Activated CD4-positive, alpha-beta T cell treated with anti-CD3 and anti-CD28 coated beads for 36 hours (primary cell): ENCODE data around the gene CHRND. TPM values are rescaled to one million over a fixed set of nuclear protein-coding genes. Genes with fewer than 3 reads are reported as not detected.
A peak's percentile ranks its signal among the peaks of the same experiment; 100 is the strongest.
"Not testable (repeated sequence)": the region's sequence is repeated elsewhere in the genome, so short reads cannot be mapped to it uniquely, and the experiment has no call there.

Experiments
- ATAC-seq: fragments of 200-7000 bp; cut with Tn5 transposase; one replicate; pipeline ENCODE4 v1.10.0; 2021; ENCODE audit warnings: mild to moderate bottlenecking, moderate library complexity
- CTCF ChIA-PET: fragments of 350-600 bp; sonication (Branson Sonifier 250); formaldehyde crosslinking; loops from one replicate; lab custom pipeline; 2021; ENCODE audit warnings: antibody characterized with exemption; lab: Charles Lee
- POLR2A ChIA-PET: fragments of 350-600 bp; sonication (Branson Sonifier 250); formaldehyde crosslinking; loops from one replicate; lab custom pipeline; 2021; ENCODE audit warnings: antibody characterized with exemption, inconsistent platforms; lab: Charles Lee
- DNase-seq: peaks from one replicate; pipeline ENCODE4 v3.0.0-alpha.2; 2020
- H3K27ac Mint-ChIP-seq: one replicate; pipeline ENCODE4 v1.8.0; 2021; ENCODE audit warnings: mixed read lengths
- H3K27me3 Mint-ChIP-seq: one replicate; pipeline ENCODE4 v1.8.0; 2021; ENCODE audit warnings: mixed read lengths
- H3K36me3 Mint-ChIP-seq: one replicate; pipeline ENCODE4 v1.8.0; 2021; ENCODE audit warnings: low read depth, mixed read lengths
- H3K4me1 Mint-ChIP-seq: one replicate; pipeline ENCODE4 v1.8.0; 2021; ENCODE audit warnings: mixed read lengths
- H3K4me3 Mint-ChIP-seq: one replicate; pipeline ENCODE4 v1.8.0; 2021; ENCODE audit warnings: mild to moderate bottlenecking, moderate library complexity, mixed read lengths
- H3K9me3 Mint-ChIP-seq: one replicate; pipeline ENCODE4 v1.8.0; 2021; ENCODE audit warnings: low read depth, mixed read lengths
- intact Hi-C, 2 experiments: fragments of 100-400 bp; cut with DNase I in 1 of 2; cut with micrococcal nuclease in 1 of 2; formaldehyde crosslinking; loops; one replicate each; pipeline versions ENCODE4 v1.14.2 to v1.15.1; 2022 to 2024; cut with DNase I, micrococcal nuclease
- total RNA-seq, 2 experiments: library from RNA; stranded (reverse); gene quantifications; one replicate each; pipeline ENCODE4 v1.2.3, GENCODE V29; 2021

CHRND gene
- total RNA-seq, 2 experiments from 2014 or later: not detected

GRCh38 chr2:232523682-232524597 is 2.0 kb upstream of the CHRND start:
- CTCF ChIA-PET: interaction anchor here (0.6 to 1.4 kb wide), 7 partner anchors 15 to 1137 kb away, joined by 3 to 7 read pairs (median 4); no protein-coding TSS in a partner anchor
- ATAC-seq: peak; percentile 69

GRCh38 chr2:232524771-232525170 is 1.2 kb upstream of the CHRND start:
- ATAC-seq: no peak
- peaks cover 31% of the 10 kb centered on the region for H3K27me3 Mint-ChIP-seq
- intact Hi-C loops: loop anchor here (5.0 kb wide), 3 partner anchors 182 to 617 kb away; partner anchors contain the start of gene NPPC (in 1 of the 2)
- CTCF ChIA-PET: interaction anchor here (0.7 to 1.4 kb wide), 3 partner anchors 14 to 24 kb away, joined by 3 to 7 read pairs (median 4); no protein-coding TSS in a partner anchor
- DNase-seq: no peak
- no peak overlapping the region for H3K27ac Mint-ChIP-seq
- no peaks in the 10 kb centered on the region for H3K9me3 Mint-ChIP-seq
- POLR2A ChIA-PET: no interaction called here
- H3K36me3 Mint-ChIP-seq: no peaks in the 10 kb centered on the region
- H3K4me3 Mint-ChIP-seq: no peak overlapping the region
- H3K4me1 Mint-ChIP-seq: peaks cover 17% of the 10 kb centered on the region

More at GRCh38 chr2:232523682-232524597, 2.0 kb upstream of the CHRND start:
- no peaks in the 10 kb centered on the region for H3K36me3 Mint-ChIP-seq
- H3K4me3 Mint-ChIP-seq: no peak overlapping the region
- H3K4me1 Mint-ChIP-seq: peaks cover 13% of the 10 kb centered on the region
- H3K27me3 Mint-ChIP-seq: peaks cover 33% of the 10 kb centered on the region
- POLR2A ChIA-PET: no interaction called here
- no peak overlapping the region for H3K27ac Mint-ChIP-seq
- DNase-seq: peak; percentile 66
- H3K9me3 Mint-ChIP-seq: no peaks in the 10 kb centered on the region
- intact Hi-C loops: loop anchor here (5.0 kb wide), 3 partner anchors 182 to 617 kb away; partner anchors contain the start of gene NPPC (in 1 of the 2)

DNA sequence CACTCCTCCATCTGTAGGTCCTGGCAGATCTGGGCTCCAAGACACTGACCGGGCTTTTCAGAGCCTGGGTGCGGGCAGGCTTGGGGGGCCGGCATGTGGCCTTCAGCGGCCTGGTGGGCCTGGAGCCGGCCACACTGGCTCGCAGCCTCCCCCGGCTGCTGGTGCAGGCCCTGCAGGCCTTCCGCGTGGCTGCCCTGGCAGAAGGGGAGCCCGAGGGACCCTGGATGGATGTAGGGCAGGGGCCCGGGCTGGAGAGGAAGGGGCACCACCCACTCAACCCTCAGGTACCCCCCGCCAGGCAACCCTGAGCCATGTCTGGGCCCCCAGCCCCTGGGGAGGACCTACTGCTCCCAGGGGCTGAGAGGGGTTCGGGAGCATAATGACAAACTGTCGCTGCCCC is 761 bp upstream of the CHRND start:
- H3K4me3 Mint-ChIP-seq: no peak overlapping the region
- H3K36me3 Mint-ChIP-seq: no peaks in the 10 kb centered on the region
- no peaks in the 10 kb centered on the region for H3K9me3 Mint-ChIP-seq
- no peak for ATAC-seq
- H3K4me1 Mint-ChIP-seq: peaks cover 17% of the 10 kb centered on the region
- CTCF ChIA-PET: no interaction called here
- intact Hi-C loops: no loop called here
- H3K27ac Mint-ChIP-seq: no peak overlapping the region
- DNase-seq: no peak
- peaks cover 31% of the 10 kb centered on the region for H3K27me3 Mint-ChIP-seq
- POLR2A ChIA-PET: no interaction called here

DNA sequence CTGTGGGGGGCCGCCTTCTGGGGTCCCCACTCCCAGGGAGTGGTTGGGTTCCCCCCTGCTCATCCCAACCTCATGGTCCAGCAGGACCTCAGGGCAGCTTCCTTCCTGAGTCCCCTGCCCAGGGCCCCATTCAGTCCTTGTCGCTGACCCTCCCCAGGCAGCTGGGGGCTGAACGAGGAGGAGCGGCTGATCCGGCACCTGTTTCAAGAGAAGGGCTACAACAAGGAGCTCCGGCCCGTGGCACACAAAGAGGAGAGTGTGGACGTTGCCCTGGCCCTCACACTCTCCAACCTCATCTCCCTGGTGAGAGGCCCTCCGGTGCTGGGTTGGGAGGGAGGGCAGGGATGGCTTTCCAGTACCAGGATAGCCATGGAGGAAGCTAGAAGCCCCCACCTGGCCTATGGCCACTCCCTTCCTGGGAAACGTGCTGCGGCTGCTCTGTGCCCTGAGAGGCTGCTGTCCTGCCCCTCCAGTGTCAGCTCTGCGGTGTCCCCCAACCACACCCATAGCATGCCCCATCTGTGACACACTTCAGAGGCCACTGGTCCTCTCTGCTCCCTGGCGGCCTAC is 497 bp downstream of the CHRND start:
- H3K9me3 Mint-ChIP-seq: no peaks in the 10 kb centered on the region
- H3K4me1 Mint-ChIP-seq: peaks cover 16% of the 10 kb centered on the region
- CTCF ChIA-PET: interaction anchor here (0.7 kb wide), 1 partner anchor 87 kb away, joined by 3 read pairs; no protein-coding TSS in a partner anchor
- POLR2A ChIA-PET: no interaction called here
- DNase-seq: no peak
- no peaks in the 10 kb centered on the region for H3K36me3 Mint-ChIP-seq
- no peak overlapping the region for H3K27ac Mint-ChIP-seq
- no peak overlapping the region for H3K4me3 Mint-ChIP-seq
- intact Hi-C loops: no loop called here
- peaks cover 28% of the 10 kb centered on the region for H3K27me3 Mint-ChIP-seq
- ATAC-seq: no peak

DNA sequence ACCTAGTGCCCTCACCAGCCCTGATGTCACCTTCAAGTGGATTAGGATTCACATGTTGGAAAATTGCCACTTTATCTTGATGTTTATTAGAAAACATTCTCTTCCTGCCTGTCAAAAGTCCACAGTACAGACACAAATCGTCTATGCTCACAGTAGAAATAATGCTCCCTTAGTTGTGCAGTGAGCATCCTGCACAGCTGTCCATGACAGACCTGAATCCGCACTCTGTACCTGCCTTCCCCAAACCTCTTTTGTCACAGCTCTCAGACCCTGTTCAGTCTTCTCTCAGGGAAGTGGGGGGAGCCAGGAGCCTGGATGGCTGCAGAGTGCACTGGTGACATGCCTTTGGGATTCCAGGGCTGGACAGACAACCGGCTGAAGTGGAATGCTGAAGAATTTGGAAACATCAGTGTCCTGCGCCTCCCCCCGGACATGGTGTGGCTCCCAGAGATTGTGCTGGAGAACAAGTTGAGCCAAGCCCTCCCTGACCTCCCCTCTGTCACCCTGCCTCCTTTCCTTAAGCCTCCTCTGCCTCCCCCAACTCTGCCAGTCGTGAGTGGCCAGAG is 2.0 kb downstream of the CHRND start:
- Mint-ChIP-seq H3K36me3 (no peaks in the 10 kb centered on the region), H3K4me1 (peaks cover 15% of the 10 kb centered on the region), H3K4me3 (no peak overlapping the region), H3K27me3 (peaks cover 28% of the 10 kb centered on the region), H3K9me3 (no peaks in the 10 kb centered on the region), H3K27ac (no peak overlapping the region)
- ATAC-seq: no peak
- POLR2A ChIA-PET: no interaction called here
- DNase-seq: no peak
- CTCF ChIA-PET: no interaction called here
- intact Hi-C loops: no loop called here

DNA sequence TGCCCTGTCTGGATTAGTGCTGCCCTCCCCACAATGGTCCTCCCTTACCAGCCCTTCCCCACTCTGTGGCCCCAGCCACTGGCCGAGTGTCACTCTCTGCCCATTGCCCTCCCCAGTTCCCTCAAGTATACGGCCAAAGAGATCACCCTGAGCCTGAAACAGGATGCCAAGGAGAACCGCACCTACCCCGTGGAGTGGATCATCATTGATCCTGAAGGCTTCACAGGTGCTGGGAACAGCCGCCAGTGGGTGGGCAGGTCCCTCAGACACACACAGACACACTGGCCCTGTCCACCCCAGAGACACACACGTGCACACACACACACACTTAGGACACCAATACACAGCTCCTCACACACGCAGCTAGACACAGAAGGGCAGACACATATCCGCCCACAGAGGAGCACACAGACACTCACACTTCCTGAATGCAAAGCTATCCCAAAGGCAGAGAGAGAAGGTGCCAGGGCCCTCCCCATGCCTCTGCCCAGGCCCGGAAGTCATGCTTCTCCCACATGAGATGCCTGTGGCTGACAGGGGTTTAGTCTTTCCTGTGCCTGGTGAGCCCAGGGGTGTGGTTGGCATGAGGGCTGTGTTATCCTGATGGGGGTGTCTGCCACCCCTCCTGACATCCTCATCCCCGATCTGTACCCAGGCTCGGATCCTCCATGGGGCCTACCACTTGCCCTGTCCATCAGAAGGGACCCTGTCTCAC is 2.9 kb downstream of the CHRND start:
- H3K4me1 Mint-ChIP-seq: peaks cover 11% of the 10 kb centered on the region
- no peaks in the 10 kb centered on the region for H3K9me3 Mint-ChIP-seq
- ChIA-PET POLR2A (no interaction called here), CTCF (no interaction called here)
- no peak for DNase-seq
- intact Hi-C loops: no loop called here
- H3K4me3 Mint-ChIP-seq: no peak overlapping the region
- ATAC-seq: no peak
- H3K27ac Mint-ChIP-seq: peak overlapping the region; percentile 26
- H3K27me3 Mint-ChIP-seq: peaks cover 26% of the 10 kb centered on the region
- no peaks in the 10 kb centered on the region for H3K36me3 Mint-ChIP-seq

DNA sequence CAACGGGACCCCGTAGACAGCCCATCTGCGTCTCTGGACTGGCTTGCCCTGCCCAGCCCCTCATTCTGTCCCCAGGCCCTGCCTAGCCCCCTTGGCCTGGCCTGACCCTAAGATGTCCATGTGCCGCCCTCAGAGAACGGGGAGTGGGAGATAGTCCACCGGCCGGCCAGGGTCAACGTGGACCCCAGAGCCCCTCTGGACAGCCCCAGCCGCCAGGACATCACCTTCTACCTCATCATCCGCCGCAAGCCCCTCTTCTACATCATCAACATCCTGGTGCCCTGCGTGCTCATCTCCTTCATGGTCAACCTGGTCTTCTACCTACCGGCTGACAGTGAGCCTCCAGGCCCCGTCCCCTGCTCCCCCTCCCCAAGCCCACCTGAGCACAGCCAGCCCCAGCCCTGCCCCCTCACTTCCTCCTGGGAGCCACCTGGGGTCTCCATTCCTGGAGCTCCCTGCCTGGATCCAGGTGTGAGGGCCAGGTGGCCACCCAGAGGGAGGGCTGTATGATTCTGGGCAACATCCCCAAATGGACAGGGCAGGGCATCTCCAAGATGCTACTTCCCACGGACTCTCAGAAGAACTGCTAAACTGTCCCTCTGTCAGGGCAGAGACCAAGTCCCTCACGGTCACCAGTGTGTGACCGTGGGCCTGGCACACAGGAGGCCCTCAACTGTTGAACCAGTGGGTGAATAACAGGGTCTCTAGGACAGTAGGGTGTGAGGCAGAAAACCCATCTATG is 4.0 kb downstream of the CHRND start:
- H3K36me3 Mint-ChIP-seq: no peaks in the 10 kb centered on the region
- no peak overlapping the region for H3K4me3 Mint-ChIP-seq
- ATAC-seq (no peak), DNase-seq (no peak)
- H3K27ac Mint-ChIP-seq: no peak overlapping the region
- ChIA-PET POLR2A (no interaction called here), CTCF (no interaction called here)
- peaks cover 11% of the 10 kb centered on the region for H3K4me1 Mint-ChIP-seq
- H3K27me3 Mint-ChIP-seq: peaks cover 20% of the 10 kb centered on the region
- intact Hi-C loops: no loop called here
- no peaks in the 10 kb centered on the region for H3K9me3 Mint-ChIP-seq

GRCh38 chr2:232530626-232531260 is 4.8 kb downstream of the CHRND start:
- no peaks in the 10 kb centered on the region for H3K9me3 Mint-ChIP-seq
- no peak overlapping the region for H3K27ac Mint-ChIP-seq
- H3K4me1 Mint-ChIP-seq: peaks cover 11% of the 10 kb centered on the region
- H3K27me3 Mint-ChIP-seq: peaks cover 19% of the 10 kb centered on the region
- no peak for DNase-seq
- intact Hi-C loops: no loop called here
- ATAC-seq: no peak
- CTCF ChIA-PET: no interaction called here
- no peak overlapping the region for H3K4me3 Mint-ChIP-seq
- POLR2A ChIA-PET: no interaction called here
- no peaks in the 10 kb centered on the region for H3K36me3 Mint-ChIP-seq

GRCh38 chr2:232532419-232532818 is 6.5 kb downstream of the CHRND start:
- ChIA-PET CTCF (no interaction called here), POLR2A (no interaction called here)
- intact Hi-C loops: no loop called here
- Mint-ChIP-seq H3K36me3 (no peaks in the 10 kb centered on the region), H3K27me3 (peaks cover 17% of the 10 kb centered on the region), H3K4me3 (no peak overlapping the region), H3K27ac (no peak overlapping the region), H3K4me1 (peaks cover 11% of the 10 kb centered on the region), H3K9me3 (no peaks in the 10 kb centered on the region)
- ATAC-seq: no peak
- no peak for DNase-seq

DNA sequence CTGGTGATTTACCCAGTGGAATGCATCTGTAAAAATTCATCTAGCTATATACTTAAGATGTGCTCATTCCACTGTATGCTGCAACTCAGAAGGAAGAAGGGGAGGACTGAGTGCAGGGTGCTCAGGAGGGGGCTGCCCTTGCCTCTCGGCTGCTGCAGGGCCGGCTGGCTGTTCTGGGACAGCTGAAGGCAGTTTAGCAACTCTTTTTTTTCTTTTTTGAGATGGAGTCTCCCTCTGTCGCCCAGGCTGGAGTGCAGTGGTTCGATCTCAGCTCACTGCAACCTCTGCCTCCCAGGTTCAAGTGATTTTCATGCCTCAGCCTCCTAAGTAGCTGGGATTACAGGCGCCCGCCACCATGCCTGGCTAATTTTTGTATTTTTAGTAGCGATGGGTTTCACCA is 6.9 kb downstream of the CHRND start:
- DNase-seq, CTCF ChIA-PET, POLR2A ChIA-PET, H3K27ac Mint-ChIP-seq, H3K36me3 Mint-ChIP-seq, ATAC-seq, H3K9me3 Mint-ChIP-seq, H3K4me3 Mint-ChIP-seq, intact Hi-C loops: not testable (repeated sequence)
- H3K27me3 Mint-ChIP-seq: peaks cover 17% of the 10 kb centered on the region
- H3K4me1 Mint-ChIP-seq: peaks cover 11% of the 10 kb centered on the region
